SW480 (cell line): Measurements from ENCODE around the gene CELSR3.

Source experiments
- DNase-seq: peaks from one replicate; pipeline ENCODE4 v3.0.0-alpha.2; 2016; ENCODE audit warnings: low spot score

Gene CELSR3

GRCh38 chr3:48662753-48663488, at the start of gene CELSR3:
Gene CELSR3, minus strand, starts transcription at chr3:48662886. Its CDS starts 252 bp downstream, at chr3:48662634.
- DNase-seq = peak; percentile 92

- no peak for DNase-seq
These were observed 49.0 kb upstream of the CELSR3 start for GRCh38 chr3:48711727-48712126.

- no peak for DNase-seq
These were observed 46.4 kb upstream of the CELSR3 start for GRCh38 chr3:48709051-48709461.

- no peak for DNase-seq
These were observed 45.8 kb upstream of the CELSR3 start for GRCh38 chr3:48708481-48708889.

- no peak for DNase-seq
These were observed 44.5 kb upstream of the CELSR3 start for GRCh38 chr3:48707157-48707556.

GRCh38 chr3:48702320-48702920, 39.7 kb upstream of the CELSR3 start:
- no peak for DNase-seq

GRCh38 chr3:48700731-48701405, 38.2 kb upstream of the CELSR3 start:
- DNase-seq = no peak

- DNase-seq = no peak
These were observed 36.2 kb upstream of the CELSR3 start for GRCh38 chr3:48698891-48699290.

- DNase-seq = peak; percentile 34
These were observed 35.3 kb upstream of the CELSR3 start for GRCh38 chr3:48697952-48698351.

GRCh38 chr3:48696601-48697000, 33.9 kb upstream of the CELSR3 start:
- DNase-seq = no peak

- DNase-seq = no peak
These were observed 33.5 kb upstream of the CELSR3 start for GRCh38 chr3:48696156-48696555.

- peak; percentile 23 for DNase-seq
These were observed 32.7 kb upstream of the CELSR3 start for GRCh38 chr3:48695393-48695753.

- DNase-seq = peak; percentile 50
These were observed 32.1 kb upstream of the CELSR3 start for GRCh38 chr3:48694610-48695392.

- no peak for DNase-seq
These were observed 31.1 kb upstream of the CELSR3 start for GRCh38 chr3:48693826-48694225.

- DNase-seq = no peak
These were observed 29.9 kb upstream of the CELSR3 start for GRCh38 chr3:48692551-48692950.

- DNase-seq = no peak
These were observed 28.3 kb upstream of the CELSR3 start for GRCh38 chr3:48690846-48691458.

GRCh38 chr3:48689384-48689783, 26.7 kb upstream of the CELSR3 start:
- no peak for DNase-seq

- no peak for DNase-seq
These were observed 26.0 kb upstream of the CELSR3 start for GRCh38 chr3:48688737-48689075.

GRCh38 chr3:48688032-48688736, 25.5 kb upstream of the CELSR3 start:
- DNase-seq = no peak

- no peak for DNase-seq
These were observed 24.6 kb upstream of the CELSR3 start for GRCh38 chr3:48687220-48687678.

- DNase-seq = no peak
These were observed 24.0 kb upstream of the CELSR3 start for GRCh38 chr3:48686538-48687219.
